ENCODE data around the gene RELL1. TPM values are rescaled to one million over a fixed set of nuclear protein-coding genes. Genes with fewer than 3 reads are reported as not detected.

Gene RELL1
- total and polyA plus RNA-seq, 2 donors = 1.6 to 17.2 TPM

DNA sequence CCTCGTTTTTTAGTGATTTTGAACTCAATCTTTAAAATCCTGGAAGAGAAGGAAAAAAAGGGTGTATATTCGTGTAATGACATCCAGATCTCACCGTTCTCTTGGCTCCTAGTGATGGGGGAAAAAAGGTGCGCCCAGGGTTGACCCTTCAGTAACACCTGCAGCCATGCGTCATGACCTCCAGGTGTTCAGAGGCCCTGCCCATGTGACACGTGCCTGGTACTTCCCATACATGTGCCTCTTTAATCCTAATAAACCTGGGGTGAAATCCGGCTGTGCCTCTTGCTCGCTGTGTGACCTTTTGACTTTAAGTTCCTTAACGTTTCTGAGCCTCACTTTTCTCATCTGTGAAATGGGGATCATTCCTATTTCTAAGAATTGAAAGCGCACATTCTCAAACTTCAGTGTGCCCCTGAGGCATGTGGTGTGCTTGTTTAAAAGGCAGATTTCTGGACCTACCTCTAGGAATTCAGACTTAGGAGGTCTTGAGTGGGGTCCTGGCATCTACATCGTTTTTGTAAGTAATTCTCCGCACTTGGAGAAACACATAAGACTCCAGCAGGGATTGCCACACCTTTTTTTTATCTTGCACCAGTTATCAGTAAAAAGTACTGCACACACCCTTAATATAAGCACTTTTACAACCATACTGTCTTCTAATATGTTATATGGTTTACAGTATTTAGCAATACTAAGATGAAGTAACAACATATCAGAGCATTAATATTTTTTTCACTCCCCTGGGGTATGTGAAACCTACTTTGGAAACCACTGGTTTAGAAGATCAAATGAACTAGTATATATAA lies 90.1 kb downstream of the RELL1 start:
- Histone ChIP-seq H3K27ac (ENCODE audit: low read depth in 1 of 2, low read length in 1 of 2) (no peak overlapping the region), H3K36me3 (ENCODE audit: control insufficient read depth in 2 of 2, insufficient read depth in 2 of 2, low read length in 1 of 2) (no peaks in the 10 kb centered on the region), H3K9me3 (ENCODE audit: control insufficient read depth in 2 of 2, insufficient read depth in 1 of 2, low read length in 1 of 2) (no peaks in the 10 kb centered on the region), H3K4me1 (ENCODE audit: control insufficient read depth in 2 of 2, insufficient read depth in 2 of 2, low read length in 2 of 2) (no peaks in the 10 kb centered on the region), H3K27me3 (ENCODE audit: control insufficient read depth in 2 of 2, insufficient read depth in 1 of 2, low read length in 1 of 2) (no peaks in the 10 kb centered on the region), H3K4me3 (ENCODE audit: low read length in 2 of 2) (no peak overlapping the region)
- no peak for DNase-seq (ENCODE audit: low read depth in 6 of 9, low spot score in 9 of 9)
- 84% methylated on average over 12 of the region's 12 CpGs for WGBS

DNA sequence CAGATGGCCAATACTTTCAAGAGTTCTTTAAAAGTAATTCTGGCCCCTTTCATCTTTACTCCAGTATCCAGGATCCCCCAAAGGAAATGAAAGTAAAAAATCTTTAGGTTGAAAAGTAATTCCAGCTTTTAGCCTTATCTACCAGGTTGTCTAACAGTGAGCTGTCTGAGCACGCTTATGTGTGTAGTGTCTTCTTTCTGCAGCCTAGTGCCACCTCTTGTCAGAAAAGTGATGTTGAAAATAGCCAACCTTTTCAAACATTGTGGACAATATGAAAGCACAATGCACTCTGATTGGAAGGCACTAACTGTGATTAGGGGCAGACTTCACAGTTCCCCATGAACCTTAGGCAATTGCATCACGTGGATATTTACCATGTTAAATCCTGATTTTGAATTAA lies 92.1 kb downstream of the RELL1 start:
- Histone ChIP-seq H3K4me1 (ENCODE audit: control insufficient read depth in 2 of 2, insufficient read depth in 2 of 2, low read length in 2 of 2) (no peaks in the 10 kb centered on the region), H3K4me3 (ENCODE audit: low read length in 2 of 2) (no peak overlapping the region), H3K36me3 (ENCODE audit: control insufficient read depth in 2 of 2, insufficient read depth in 2 of 2, low read length in 1 of 2) (no peaks in the 10 kb centered on the region), H3K27ac (ENCODE audit: low read depth in 1 of 2, low read length in 1 of 2) (no peak overlapping the region), H3K9me3 (ENCODE audit: control insufficient read depth in 2 of 2, insufficient read depth in 1 of 2, low read length in 1 of 2) (no peaks in the 10 kb centered on the region), H3K27me3 (ENCODE audit: control insufficient read depth in 2 of 2, insufficient read depth in 1 of 2, low read length in 1 of 2) (no peaks in the 10 kb centered on the region)
- no peak for DNase-seq (ENCODE audit: low read depth in 6 of 9, low spot score in 9 of 9)
- 93% methylated on average over 2 of the region's 2 CpGs for WGBS

DNA sequence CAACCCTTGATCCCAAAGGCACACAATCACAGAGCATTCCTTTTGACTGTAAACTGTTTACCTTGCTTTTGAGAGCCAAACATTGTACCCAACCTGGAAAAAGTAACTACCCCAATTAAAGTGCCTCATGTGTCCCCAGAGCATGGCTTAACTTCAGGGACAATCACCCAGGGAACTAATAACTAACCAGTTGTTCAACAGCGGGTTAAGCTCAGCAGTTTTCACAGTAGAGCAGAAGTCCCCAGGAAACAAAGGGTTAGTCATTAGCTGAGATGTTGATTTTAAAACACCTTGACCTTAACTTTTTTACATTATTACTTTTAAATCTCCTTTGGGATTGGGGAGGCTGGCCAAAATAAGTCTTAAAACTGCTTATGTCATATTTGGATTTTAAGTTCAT lies 94.8 kb downstream of the RELL1 start:
- H3K27me3 ChIP-seq (ENCODE audit: control insufficient read depth in 2 of 2, insufficient read depth in 1 of 2, low read length in 1 of 2) = no peaks in the 10 kb centered on the region
- H3K27ac ChIP-seq (ENCODE audit: low read depth in 1 of 2, low read length in 1 of 2) = no peak overlapping the region
- H3K36me3 ChIP-seq (ENCODE audit: control insufficient read depth in 2 of 2, insufficient read depth in 2 of 2, low read length in 1 of 2) = no peaks in the 10 kb centered on the region
- WGBS = 52% methylated on average over 1 of the region's 1 CpG
- H3K4me1 ChIP-seq (ENCODE audit: control insufficient read depth in 2 of 2, insufficient read depth in 2 of 2, low read length in 2 of 2) = no peaks in the 10 kb centered on the region
- no peaks in the 10 kb centered on the region for H3K9me3 ChIP-seq (ENCODE audit: control insufficient read depth in 2 of 2, insufficient read depth in 1 of 2, low read length in 1 of 2)
- no peak overlapping the region for H3K4me3 ChIP-seq (ENCODE audit: low read length in 2 of 2)
- no peak for DNase-seq (ENCODE audit: low read depth in 6 of 9, low spot score in 9 of 9)

DNA sequence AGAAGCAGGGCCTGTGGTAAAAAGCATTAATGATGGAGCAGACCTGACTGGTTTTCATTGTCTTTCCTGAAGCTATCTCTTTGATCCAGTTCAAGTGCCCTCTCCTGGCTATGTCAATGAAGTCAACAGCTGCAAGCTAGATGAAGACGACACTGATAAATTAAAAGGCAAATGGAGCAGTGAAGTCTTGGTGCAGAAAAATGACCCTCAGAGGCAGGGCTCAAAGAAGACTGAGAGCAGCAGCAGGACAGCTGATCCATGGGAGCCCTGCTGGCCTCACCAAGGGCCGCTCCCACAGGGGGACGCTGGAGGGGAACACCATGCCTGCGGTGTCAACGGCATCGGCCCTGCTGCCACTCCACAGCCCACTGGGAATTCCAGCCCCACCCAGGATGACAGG lies 96.2 kb downstream of the RELL1 start:
- no peaks in the 10 kb centered on the region for H3K9me3 ChIP-seq (ENCODE audit: control insufficient read depth in 2 of 2, insufficient read depth in 1 of 2, low read length in 1 of 2)
- H3K4me1 ChIP-seq (ENCODE audit: control insufficient read depth in 2 of 2, insufficient read depth in 2 of 2, low read length in 2 of 2) = no peaks in the 10 kb centered on the region
- DNase-seq (ENCODE audit: low read depth in 6 of 9, low spot score in 9 of 9) = no peak
- 98% methylated on average over 6 of the region's 6 CpGs for WGBS
- H3K27me3 ChIP-seq (ENCODE audit: control insufficient read depth in 2 of 2, insufficient read depth in 1 of 2, low read length in 1 of 2) = no peaks in the 10 kb centered on the region
- H3K36me3 ChIP-seq (ENCODE audit: control insufficient read depth in 2 of 2, insufficient read depth in 2 of 2, low read length in 1 of 2) = no peaks in the 10 kb centered on the region
- H3K4me3 ChIP-seq (ENCODE audit: low read length in 2 of 2) = no peak overlapping the region
- no peak overlapping the region for H3K27ac ChIP-seq (ENCODE audit: low read depth in 1 of 2, low read length in 1 of 2)

DNA sequence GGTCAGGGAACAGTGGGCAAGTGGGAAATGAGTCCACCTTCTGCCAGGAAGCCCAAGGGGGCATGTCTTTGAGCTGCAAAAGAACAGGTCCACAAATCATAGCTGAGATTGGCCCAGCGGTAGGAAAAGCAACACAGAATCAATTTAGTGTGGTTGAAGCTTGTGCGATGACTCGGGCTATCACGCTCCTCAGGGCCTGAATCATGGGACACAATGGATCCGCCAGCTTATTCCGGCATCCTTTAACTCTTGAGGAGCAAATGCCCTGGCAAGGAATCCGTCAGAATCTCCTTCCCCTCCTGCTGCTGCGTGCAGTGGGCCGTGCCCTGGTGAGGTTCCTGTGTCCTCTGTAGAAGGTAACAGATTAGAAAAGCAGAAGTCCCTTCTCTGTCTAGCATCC lies 98.0 kb downstream of the RELL1 start:
- Histone ChIP-seq H3K4me1 (ENCODE audit: control insufficient read depth in 2 of 2, insufficient read depth in 2 of 2, low read length in 2 of 2) (no peaks in the 10 kb centered on the region), H3K36me3 (ENCODE audit: control insufficient read depth in 2 of 2, insufficient read depth in 2 of 2, low read length in 1 of 2) (no peaks in the 10 kb centered on the region), H3K4me3 (ENCODE audit: low read length in 2 of 2) (no peak overlapping the region), H3K27me3 (ENCODE audit: control insufficient read depth in 2 of 2, insufficient read depth in 1 of 2, low read length in 1 of 2) (peaks cover 0 to 10% of the 10 kb centered on the region in 2 donors), H3K9me3 (ENCODE audit: control insufficient read depth in 2 of 2, insufficient read depth in 1 of 2, low read length in 1 of 2) (no peaks in the 10 kb centered on the region), H3K27ac (ENCODE audit: low read depth in 1 of 2, low read length in 1 of 2) (no peak overlapping the region)
- 97% methylated on average over 9 of the region's 9 CpGs for WGBS
- DNase-seq (ENCODE audit: low read depth in 6 of 9, low spot score in 9 of 9) = no peak

DNA sequence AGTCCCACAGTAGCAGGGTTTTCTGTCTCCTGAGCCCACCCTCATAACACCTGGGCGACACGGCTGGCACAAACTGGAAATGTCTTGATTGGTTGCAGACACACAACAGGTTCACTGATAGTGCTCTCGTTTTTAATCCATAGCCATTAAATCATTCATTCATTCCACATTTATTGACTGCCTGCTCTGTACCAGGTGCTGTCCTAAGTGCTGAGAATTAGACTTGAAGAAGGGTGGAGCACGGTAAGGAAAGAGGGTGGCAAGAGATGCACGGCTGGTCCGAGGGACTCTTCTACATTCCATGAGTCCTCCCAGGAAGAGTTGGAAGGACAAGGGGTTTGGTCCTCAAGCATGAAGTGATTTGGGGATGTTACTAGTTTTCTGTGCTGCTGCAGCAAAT lies 100.0 kb downstream of the RELL1 start:
- no peaks in the 10 kb centered on the region for H3K36me3 ChIP-seq (ENCODE audit: control insufficient read depth in 2 of 2, insufficient read depth in 2 of 2, low read length in 1 of 2)
- peaks cover 0 to 10% of the 10 kb centered on the region in 2 donors for H3K27me3 ChIP-seq (ENCODE audit: control insufficient read depth in 2 of 2, insufficient read depth in 1 of 2, low read length in 1 of 2)
- H3K9me3 ChIP-seq (ENCODE audit: control insufficient read depth in 2 of 2, insufficient read depth in 1 of 2, low read length in 1 of 2) = no peaks in the 10 kb centered on the region
- no peaks in the 10 kb centered on the region for H3K4me1 ChIP-seq (ENCODE audit: control insufficient read depth in 2 of 2, insufficient read depth in 2 of 2, low read length in 2 of 2)
- no peak for DNase-seq (ENCODE audit: low read depth in 6 of 9, low spot score in 9 of 9)
- 50% methylated on average over 6 of the region's 6 CpGs for WGBS
- no peak overlapping the region for H3K27ac ChIP-seq (ENCODE audit: low read depth in 1 of 2, low read length in 1 of 2)
- H3K4me3 ChIP-seq (ENCODE audit: low read length in 2 of 2) = no peak overlapping the region

DNA sequence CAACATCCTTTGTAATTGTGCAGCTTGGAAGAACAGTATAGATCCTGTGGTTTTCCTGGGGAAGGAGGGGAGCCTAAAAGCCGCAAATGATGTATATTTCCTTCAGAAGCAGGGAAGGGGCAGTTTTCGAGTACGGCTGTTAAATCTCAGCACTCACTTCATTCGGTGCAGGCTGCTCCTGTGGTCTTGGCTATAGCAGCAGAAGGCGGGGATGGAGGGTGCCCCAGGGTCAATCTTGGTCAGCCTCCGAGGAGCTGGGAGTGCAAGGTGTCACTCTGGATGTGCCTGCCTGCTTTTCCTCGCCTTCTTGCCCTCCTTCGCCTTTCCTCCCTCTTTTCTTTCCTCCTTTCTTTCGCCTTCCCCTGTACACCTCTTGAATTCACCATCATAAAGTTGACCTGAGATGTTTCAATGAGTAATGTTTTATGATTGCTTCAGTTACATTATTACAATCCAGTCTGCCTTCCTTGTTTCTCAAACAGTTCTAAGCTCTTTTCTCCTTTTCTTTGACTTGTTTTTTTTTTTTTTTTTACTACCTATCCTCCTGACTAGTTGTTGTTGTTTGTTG lies 101.6 kb downstream of the RELL1 start:
- no peak overlapping the region for H3K27ac ChIP-seq (ENCODE audit: low read depth in 1 of 2, low read length in 1 of 2)
- no peak overlapping the region for H3K4me3 ChIP-seq (ENCODE audit: low read length in 2 of 2)
- H3K4me1 ChIP-seq (ENCODE audit: control insufficient read depth in 2 of 2, insufficient read depth in 2 of 2, low read length in 2 of 2) = no peaks in the 10 kb centered on the region
- H3K36me3 ChIP-seq (ENCODE audit: control insufficient read depth in 2 of 2, insufficient read depth in 2 of 2, low read length in 1 of 2) = no peaks in the 10 kb centered on the region
- peaks cover 0 to 4% of the 10 kb centered on the region in 2 donors for H3K9me3 ChIP-seq (ENCODE audit: control insufficient read depth in 2 of 2, insufficient read depth in 1 of 2, low read length in 1 of 2)
- peaks cover 0 to 10% of the 10 kb centered on the region in 2 donors for H3K27me3 ChIP-seq (ENCODE audit: control insufficient read depth in 2 of 2, insufficient read depth in 1 of 2, low read length in 1 of 2)
- 39% methylated on average over 9 of the region's 9 CpGs for WGBS
- DNase-seq (ENCODE audit: low read depth in 6 of 9, low spot score in 9 of 9) = no peak

DNA sequence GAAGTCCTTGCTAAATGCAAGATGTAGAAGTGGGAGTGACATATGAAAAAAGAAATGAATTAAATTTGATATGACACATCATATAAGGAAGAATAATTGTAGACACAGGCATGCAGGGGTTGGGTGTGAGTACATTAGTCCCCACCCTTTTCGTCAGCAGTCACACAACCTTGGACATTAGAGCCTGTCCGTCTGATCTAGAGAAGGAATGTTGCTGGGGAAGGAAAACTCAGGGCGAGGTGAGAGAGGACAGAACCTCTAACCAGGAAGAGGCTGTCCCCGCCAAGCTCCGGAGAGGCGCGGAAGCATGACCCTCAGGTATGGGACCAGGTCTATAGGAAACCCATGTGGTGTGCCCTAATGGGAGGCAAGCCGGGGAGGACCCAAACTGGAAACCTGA lies 102.1 kb downstream of the RELL1 start:
- no peaks in the 10 kb centered on the region for H3K36me3 ChIP-seq (ENCODE audit: control insufficient read depth in 2 of 2, insufficient read depth in 2 of 2, low read length in 1 of 2)
- peaks cover 0 to 10% of the 10 kb centered on the region in 2 donors for H3K27me3 ChIP-seq (ENCODE audit: control insufficient read depth in 2 of 2, insufficient read depth in 1 of 2, low read length in 1 of 2)
- 16% methylated on average over 8 of the region's 8 CpGs for WGBS
- no peak overlapping the region for H3K4me3 ChIP-seq (ENCODE audit: low read length in 2 of 2)
- H3K9me3 ChIP-seq (ENCODE audit: control insufficient read depth in 2 of 2, insufficient read depth in 1 of 2, low read length in 1 of 2) = peaks cover 0 to 4% of the 10 kb centered on the region in 2 donors
- no peak for DNase-seq (ENCODE audit: low read depth in 6 of 9, low spot score in 9 of 9)
- H3K27ac ChIP-seq (ENCODE audit: low read depth in 1 of 2, low read length in 1 of 2) = no peak overlapping the region
- H3K4me1 ChIP-seq (ENCODE audit: control insufficient read depth in 2 of 2, insufficient read depth in 2 of 2, low read length in 2 of 2) = no peaks in the 10 kb centered on the region

DNA sequence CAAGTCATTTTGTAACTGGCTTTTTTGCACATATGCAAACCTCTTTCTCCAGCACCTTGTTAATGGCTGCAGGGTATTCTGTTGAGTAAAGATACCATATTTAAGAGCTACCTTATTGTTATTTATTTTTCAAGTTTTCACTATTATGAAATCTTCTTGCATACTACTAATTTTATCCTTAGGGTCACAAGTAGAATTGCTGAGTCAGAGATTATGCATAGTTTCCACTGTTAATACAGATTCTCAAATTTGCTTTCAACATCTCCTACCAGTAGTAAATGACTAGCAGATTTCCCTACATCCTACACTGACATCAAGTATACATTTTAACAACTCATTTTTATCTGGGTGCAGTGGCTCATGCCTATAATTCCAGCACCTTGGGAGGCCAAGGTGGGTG lies 112.6 kb downstream of the RELL1 start:
- no peaks in the 10 kb centered on the region for H3K27me3 ChIP-seq (ENCODE audit: control insufficient read depth in 2 of 2, insufficient read depth in 1 of 2, low read length in 1 of 2)
- H3K36me3 ChIP-seq (ENCODE audit: control insufficient read depth in 2 of 2, insufficient read depth in 2 of 2, low read length in 1 of 2) = no peaks in the 10 kb centered on the region
- H3K4me1 ChIP-seq (ENCODE audit: control insufficient read depth in 2 of 2, insufficient read depth in 2 of 2, low read length in 2 of 2) = no peaks in the 10 kb centered on the region
- no peak for DNase-seq (ENCODE audit: low read depth in 6 of 9, low spot score in 9 of 9)
- no peaks in the 10 kb centered on the region for H3K9me3 ChIP-seq (ENCODE audit: control insufficient read depth in 2 of 2, insufficient read depth in 1 of 2, low read length in 1 of 2)
- no peak overlapping the region for H3K27ac ChIP-seq (ENCODE audit: low read depth in 1 of 2, low read length in 1 of 2)
- H3K4me3 ChIP-seq (ENCODE audit: low read length in 2 of 2) = no peak overlapping the region
